PC-9 (cell line): ENCODE results near the gene TASOR2. TPM values are rescaled to one million over a fixed set of nuclear protein-coding genes. Genes with fewer than 3 reads are reported as not detected.
A peak's percentile ranks its signal among the peaks of the same experiment; 100 is the strongest.

Experiments
- BruUV-seq: library from RNA; stranded (reverse); fragments of 400-500 nt; replicated peaks from 2 replicates; lab custom pipeline; 2021; lab: Mats Ljungman, UMichigan
- CTCF ChIA-PET: fragments of 300-600 bp; sonication (Branson Sonifier 250); formaldehyde crosslinking; loops from one replicate; lab custom pipeline; 2022; ENCODE audit warnings: antibody characterized with exemption; lab: Charles Lee
- POLR2A ChIA-PET: fragments of 300-600 bp; sonication (Branson Sonifier 250); formaldehyde crosslinking; loops from one replicate; lab custom pipeline; 2022; ENCODE audit warnings: antibody characterized with exemption; ENCODE audit not compliant: unreplicated experiment; lab: Charles Lee
- DNase-seq, 2 experiments: peaks; one replicate each; pipeline versions ENCODE4 v3.0.0 to v3.0.0-alpha.2; 2015 to 2022; ENCODE audit warnings: mixed read lengths in 1 of 2
- H2AFZ ChIP-seq: fragments of 200-600 bp; sonication (generic); 2 replicates; pipeline ENCODE4 v1.8.1; 2017; ENCODE audit warnings: antibody characterized with exemption
- H3F3A ChIP-seq: fragments of 200-600 bp; sonication (generic); 2 replicates; pipeline ENCODE4 v1.8.1; 2017; ENCODE audit warnings: antibody characterized with exemption, mild to moderate bottlenecking, low read depth; ENCODE audit not compliant: insufficient read depth
- H3K27ac ChIP-seq: fragments of 200-600 bp; sonication (generic); 2 replicates; pipeline ENCODE4 v1.6.1; 2016; ENCODE audit warnings: mixed run types
- H3K27me3 ChIP-seq: fragments of 200-600 bp; sonication (generic); 2 replicates; pipeline ENCODE4 v1.6.1; 2016; ENCODE audit warnings: low read depth, mixed run types; ENCODE audit not compliant: insufficient read depth
- H3K36me3 ChIP-seq: fragments of 200-600 bp; sonication (generic); 2 replicates; pipeline ENCODE4 v1.6.1; 2016; ENCODE audit warnings: low read depth, mixed run types
- H3K4me1 ChIP-seq: fragments of 200-600 bp; sonication (generic); replicated peaks from 2 replicates; pipeline ENCODE4 v1.6.1; 2016; ENCODE audit warnings: mixed run types; ENCODE audit not compliant: insufficient read depth
- H3K4me2 ChIP-seq: fragments of 200-600 bp; sonication (generic); 2 replicates; pipeline ENCODE4 v1.6.1; 2017; ENCODE audit warnings: mixed run types
- H3K4me3 ChIP-seq: fragments of 200-600 bp; sonication (generic); 2 replicates; pipeline ENCODE4 v1.6.1; 2016; ENCODE audit warnings: mixed run types
- H3K79me2 ChIP-seq: fragments of 200-600 bp; sonication (generic); 2 replicates; pipeline ENCODE4 v1.6.1; 2017; ENCODE audit warnings: low read depth, mixed run types
- H3K9me2 ChIP-seq: fragments of 200-600 bp; sonication (generic); 2 replicates; pipeline ENCODE4 v1.8.1; 2017; ENCODE audit warnings: mild to moderate bottlenecking; ENCODE audit not compliant: insufficient read depth
- H3K9me3 ChIP-seq: fragments of 200-600 bp; sonication (generic); 2 replicates; pipeline ENCODE4 v1.8.1; 2016; ENCODE audit warnings: low read depth; ENCODE audit not compliant: insufficient read depth
- H4K20me1 ChIP-seq: fragments of 200-600 bp; sonication (generic); 2 replicates; pipeline ENCODE4 v1.8.1; 2017; ENCODE audit not compliant: insufficient read depth
- EZH2 ChIP-seq: fragments of 200-600 bp; sonication (generic); IDR thresholded peaks from 2 replicates; pipeline ENCODE4 v1.8.0; 2017; ENCODE audit warnings: antibody characterized with exemption, low read depth
- intact Hi-C: fragments of 100-400 bp; cut with micrococcal nuclease; formaldehyde crosslinking; loops from one replicate; pipeline ENCODE4 v1.10.0; 2022; ENCODE audit not compliant: unreplicated experiment
- total RNA-seq: library from RNA; stranded (reverse); gene quantifications from 2 replicates; pipeline ENCODE4 v1.2.3, GENCODE V29; 2021
- TF ChIP-seq, protein P1 (sequence below): fragments of 200-600 bp; sonication (generic); conservative IDR thresholded peaks from 2 replicates; pipeline ENCODE4 v1.6.1; 2017; ENCODE audit warnings: mixed run types, antibody characterized with exemption, mild to moderate bottlenecking, moderate library complexity

The TASOR2 gene
- total RNA-seq, 1 experiment from 2014 or later: 60.7 TPM

GRCh38 chr10:5658871-5659618, 25.6 kb upstream of the TASOR2 start:
- H4K20me1 ChIP-seq: no peaks in the 10 kb centered on the region
- H3K79me2 ChIP-seq: peaks cover 44% of the 10 kb centered on the region
- TF ChIP-seq, protein P1, sequence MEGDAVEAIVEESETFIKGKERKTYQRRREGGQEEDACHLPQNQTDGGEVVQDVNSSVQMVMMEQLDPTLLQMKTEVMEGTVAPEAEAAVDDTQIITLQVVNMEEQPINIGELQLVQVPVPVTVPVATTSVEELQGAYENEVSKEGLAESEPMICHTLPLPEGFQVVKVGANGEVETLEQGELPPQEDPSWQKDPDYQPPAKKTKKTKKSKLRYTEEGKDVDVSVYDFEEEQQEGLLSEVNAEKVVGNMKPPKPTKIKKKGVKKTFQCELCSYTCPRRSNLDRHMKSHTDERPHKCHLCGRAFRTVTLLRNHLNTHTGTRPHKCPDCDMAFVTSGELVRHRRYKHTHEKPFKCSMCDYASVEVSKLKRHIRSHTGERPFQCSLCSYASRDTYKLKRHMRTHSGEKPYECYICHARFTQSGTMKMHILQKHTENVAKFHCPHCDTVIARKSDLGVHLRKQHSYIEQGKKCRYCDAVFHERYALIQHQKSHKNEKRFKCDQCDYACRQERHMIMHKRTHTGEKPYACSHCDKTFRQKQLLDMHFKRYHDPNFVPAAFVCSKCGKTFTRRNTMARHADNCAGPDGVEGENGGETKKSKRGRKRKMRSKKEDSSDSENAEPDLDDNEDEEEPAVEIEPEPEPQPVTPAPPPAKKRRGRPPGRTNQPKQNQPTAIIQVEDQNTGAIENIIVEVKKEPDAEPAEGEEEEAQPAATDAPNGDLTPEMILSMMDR: no peak
- no peak for TF ChIP-seq EZH2
- CTCF ChIA-PET: no interaction called here
- DNase-seq: no peak
- no peak overlapping the region for H2AFZ ChIP-seq
- peaks cover 16% of the 10 kb centered on the region; the same call in 1 of the 2 replicates for H3F3A ChIP-seq
- H3K27me3 ChIP-seq: no peaks in the 10 kb centered on the region
- no peaks in the 10 kb centered on the region for H3K36me3 ChIP-seq
- H3K4me3 ChIP-seq: no peak overlapping the region
- peaks cover 24% of the 10 kb centered on the region for H3K4me1 ChIP-seq
- no peaks in the 10 kb centered on the region for H3K9me3 ChIP-seq
- intact Hi-C loops: no loop called here
- peak overlapping the region; percentile 67 for H3K4me2 ChIP-seq
- no peaks in the 10 kb centered on the region for H3K9me2 ChIP-seq
- no peak overlapping the region for H3K27ac ChIP-seq
- POLR2A ChIA-PET: no interaction called here
- no TSS peak for BruUV-seq

DNA sequence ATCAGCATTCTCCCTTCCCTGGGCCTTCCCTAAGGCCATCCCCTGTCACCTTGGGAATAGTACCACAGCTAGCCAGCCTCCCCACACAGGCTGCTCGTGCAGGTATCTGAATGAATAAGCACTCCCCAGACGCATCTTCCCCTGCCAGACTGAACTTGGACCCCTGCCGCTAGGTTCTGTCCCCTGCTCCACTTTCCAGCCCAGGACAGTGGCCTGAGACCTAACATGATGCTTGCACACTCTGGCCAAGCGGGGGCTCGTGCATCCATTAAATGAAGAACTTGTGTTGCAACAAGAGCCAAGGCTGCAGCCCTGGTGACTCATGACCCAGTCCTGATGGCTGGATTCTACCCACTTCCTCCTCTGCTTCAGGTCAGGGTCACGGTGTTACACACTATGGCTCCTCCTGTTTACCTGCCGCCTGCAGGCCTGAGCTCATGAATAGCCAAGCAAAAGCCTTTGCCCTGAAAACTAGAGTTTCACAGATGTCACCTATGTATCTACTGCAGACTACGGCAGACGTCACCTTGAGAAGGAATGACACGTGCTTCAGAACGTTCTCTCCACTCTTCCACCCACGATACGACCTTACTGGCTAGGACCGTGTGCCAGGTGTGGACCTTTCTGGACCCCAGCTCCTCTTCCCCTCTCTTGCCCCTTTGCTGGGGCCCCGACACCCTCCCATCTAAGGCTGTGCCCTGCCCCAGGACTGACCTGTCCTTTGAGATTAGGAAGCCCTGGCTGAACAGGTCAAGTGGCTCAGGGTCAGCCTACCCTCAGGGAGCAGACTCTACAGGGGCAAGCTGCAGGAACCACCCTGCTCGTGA, 24.7 kb upstream of the TASOR2 start:
- Histone ChIP-seq H3K9me3 (no peaks in the 10 kb centered on the region), H3K79me2 (peaks cover 50% of the 10 kb centered on the region), H3K4me2 (peak overlapping the region; percentile 67), H2AFZ (no peak overlapping the region), H3F3A (peaks cover 16% of the 10 kb centered on the region; the same call in 1 of the 2 replicates), H3K4me1 (peaks cover 25% of the 10 kb centered on the region), H3K9me2 (no peaks in the 10 kb centered on the region), H3K4me3 (0 out of 2 replicates have a peak overlapping the region, but pooled peaks have one; percentile 15), H3K36me3 (no peaks in the 10 kb centered on the region), H3K27me3 (no peaks in the 10 kb centered on the region), H3K27ac (peak overlapping the region; percentile 80), H4K20me1 (no peaks in the 10 kb centered on the region)
- BruUV-seq: no TSS peak
- intact Hi-C loops: no loop called here
- no peak for TF ChIP-seq EZH2
- TF ChIP-seq, protein P1: no peak
- ChIA-PET POLR2A (interaction anchor here (0.5 to 0.7 kb wide), 4 partner anchors 34 to 436 kb away, joined by 3 to 9 read pairs (median 4); no protein-coding TSS in a partner anchor), CTCF (interaction anchor here (1.0 kb wide), 1 partner anchor 152 kb away, joined by 3 read pairs; no protein-coding TSS in a partner anchor)
- DNase-seq: peak; percentile 71 to 89

DNA sequence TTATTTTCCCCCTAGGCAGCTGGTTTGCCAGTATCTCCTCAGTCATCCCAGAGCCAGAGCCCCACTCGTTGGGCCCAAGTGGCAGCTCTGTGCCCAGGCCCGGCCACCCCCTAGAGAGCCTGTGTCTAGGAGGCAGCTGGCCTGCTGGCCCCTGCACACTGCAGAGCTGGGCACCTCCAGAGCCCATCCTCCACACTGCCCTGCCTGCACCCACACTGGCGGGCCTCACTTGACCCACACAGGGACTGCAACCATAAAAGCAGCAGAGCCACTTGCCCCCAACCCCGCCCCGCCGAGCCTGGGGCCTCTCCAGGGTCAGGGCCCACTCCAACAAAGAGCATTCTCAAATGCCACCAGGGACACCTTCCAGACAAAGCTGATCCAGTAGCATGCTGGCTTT, 23.6 kb upstream of the TASOR2 start:
- Histone ChIP-seq H3K9me2 (no peaks in the 10 kb centered on the region), H4K20me1 (no peaks in the 10 kb centered on the region), H3K27ac (peak overlapping the region; percentile 80; the same call in 1 of the 2 replicates), H3F3A (peaks cover 16% of the 10 kb centered on the region; the same call in 1 of the 2 replicates), H2AFZ (no peak overlapping the region), H3K36me3 (no peaks in the 10 kb centered on the region), H3K4me1 (peaks cover 33% of the 10 kb centered on the region), H3K4me3 (no peak overlapping the region), H3K79me2 (peaks cover 61% of the 10 kb centered on the region), H3K27me3 (no peaks in the 10 kb centered on the region), H3K9me3 (no peaks in the 10 kb centered on the region), H3K4me2 (no peak overlapping the region)
- no peak for TF ChIP-seq EZH2
- TF ChIP-seq, protein P1: no peak
- POLR2A ChIA-PET: interaction anchor here (0.5 kb wide), 1 partner anchor 24 kb away, joined by 4 read pairs; the partner anchor contains the start of gene TASOR2
- no TSS peak for BruUV-seq
- CTCF ChIA-PET: no interaction called here
- no peak for DNase-seq
- intact Hi-C loops: no loop called here
